HG03520 (cell line): Measurements from ENCODE around the gene MYLK4.

Experiments
- ATAC-seq: cut with Tn5 transposase; IDR thresholded peaks from one replicate; pipeline ENCODE4 v1.9.1; 2021; ENCODE audit warnings: mild to moderate bottlenecking, moderate library complexity; ENCODE audit not compliant: unreplicated experiment

Gene MYLK4

GRCh38 chr6:2734488-2735166, 16.1 kb downstream of the MYLK4 start:
- ATAC-seq: no peak

GRCh38 chr6:2733736-2734480, 16.8 kb downstream of the MYLK4 start:
- ATAC-seq: no peak

- ATAC-seq: peak; percentile 88
These were observed 17.4 kb downstream of the MYLK4 start for GRCh38 chr6:2733324-2733723.

- ATAC-seq: no peak
These were observed 18.1 kb downstream of the MYLK4 start for GRCh38 chr6:2732503-2733089.

DNA sequence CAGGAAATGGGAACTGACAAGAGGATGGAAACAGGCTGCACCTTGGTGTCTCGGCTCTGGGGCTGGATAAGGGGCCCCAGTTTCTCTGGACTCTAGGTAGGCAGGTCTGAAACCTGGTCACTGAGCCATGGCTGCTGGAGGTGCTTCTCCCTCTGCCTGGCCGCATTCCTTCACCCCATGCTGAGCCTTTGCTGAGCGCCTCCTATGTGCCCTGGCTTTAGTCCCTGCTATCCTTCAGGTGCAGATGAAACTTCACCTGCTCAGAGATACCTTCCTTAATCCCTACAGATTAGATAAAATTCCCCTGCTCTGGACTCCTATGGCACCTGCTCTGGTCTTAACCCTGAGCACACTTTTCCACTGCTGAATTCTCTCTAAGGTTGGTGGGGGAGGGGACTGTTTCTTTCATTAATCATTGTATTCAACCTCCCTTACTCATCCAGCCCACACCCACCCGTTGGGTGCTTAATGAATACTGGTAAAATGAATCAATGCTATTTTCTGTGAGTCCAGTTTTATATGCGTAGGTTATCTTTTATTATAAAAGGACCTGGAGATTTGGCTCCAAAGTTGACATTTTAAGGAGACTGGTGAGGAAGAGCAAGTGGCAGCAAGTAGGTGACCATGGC, 19.3 kb downstream of the MYLK4 start:
- ATAC-seq: no peak

DNA sequence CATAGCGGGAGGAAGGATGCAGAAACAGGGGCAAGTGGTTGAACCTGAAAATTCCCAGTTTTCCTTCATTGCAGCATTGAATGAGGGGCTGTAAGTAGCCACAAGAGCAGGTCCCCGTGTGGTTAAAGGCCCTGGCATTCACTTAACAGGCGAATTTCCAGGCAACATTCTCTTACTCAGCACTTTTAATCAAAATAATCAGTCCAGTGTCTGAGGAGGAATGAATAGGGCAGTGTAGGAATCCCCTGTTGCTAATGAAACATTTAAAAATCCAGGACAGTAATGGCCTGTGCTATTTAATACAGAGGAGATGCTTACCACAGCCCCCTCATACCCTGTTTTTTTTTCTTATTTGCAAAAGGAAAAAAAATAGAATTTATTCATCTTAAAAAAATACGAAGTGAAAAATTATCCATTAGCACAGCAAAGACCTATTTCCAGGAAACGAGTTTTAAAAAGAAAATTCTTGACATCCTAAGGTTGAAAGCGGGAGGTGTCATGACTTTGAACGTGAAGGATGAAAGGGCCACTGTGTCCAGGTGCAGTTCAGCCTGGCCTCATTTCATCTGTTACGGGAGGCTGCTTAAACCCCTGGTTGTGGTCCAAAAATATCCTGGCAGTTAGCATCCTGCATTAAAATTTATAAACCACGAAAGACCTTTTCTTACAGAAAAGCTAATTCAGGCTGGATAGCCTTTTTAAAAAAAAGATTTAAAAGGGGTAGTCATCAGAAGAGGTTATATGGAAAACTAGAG, 20.2 kb downstream of the MYLK4 start:
- no peak for ATAC-seq

DNA sequence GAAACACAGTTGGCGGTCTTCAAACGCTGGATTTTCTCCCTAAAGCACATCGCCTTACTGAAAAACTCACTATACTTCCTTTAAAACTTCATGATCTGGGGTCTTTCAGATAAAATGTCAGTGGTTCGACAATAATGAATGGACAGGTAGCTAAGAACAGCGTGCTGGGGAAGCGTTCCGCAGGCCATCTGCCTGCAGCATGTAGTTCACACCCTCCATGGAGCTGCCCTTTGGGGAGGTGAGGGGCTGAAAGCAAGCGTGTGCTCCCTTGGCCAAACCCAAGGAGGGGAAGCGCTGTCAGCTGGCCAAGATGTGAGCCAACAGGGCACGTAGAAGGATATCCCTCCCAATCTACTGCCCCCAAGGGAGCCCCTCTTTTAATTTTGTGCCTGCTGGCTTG, 20.8 kb downstream of the MYLK4 start:
- ATAC-seq: no peak

DNA sequence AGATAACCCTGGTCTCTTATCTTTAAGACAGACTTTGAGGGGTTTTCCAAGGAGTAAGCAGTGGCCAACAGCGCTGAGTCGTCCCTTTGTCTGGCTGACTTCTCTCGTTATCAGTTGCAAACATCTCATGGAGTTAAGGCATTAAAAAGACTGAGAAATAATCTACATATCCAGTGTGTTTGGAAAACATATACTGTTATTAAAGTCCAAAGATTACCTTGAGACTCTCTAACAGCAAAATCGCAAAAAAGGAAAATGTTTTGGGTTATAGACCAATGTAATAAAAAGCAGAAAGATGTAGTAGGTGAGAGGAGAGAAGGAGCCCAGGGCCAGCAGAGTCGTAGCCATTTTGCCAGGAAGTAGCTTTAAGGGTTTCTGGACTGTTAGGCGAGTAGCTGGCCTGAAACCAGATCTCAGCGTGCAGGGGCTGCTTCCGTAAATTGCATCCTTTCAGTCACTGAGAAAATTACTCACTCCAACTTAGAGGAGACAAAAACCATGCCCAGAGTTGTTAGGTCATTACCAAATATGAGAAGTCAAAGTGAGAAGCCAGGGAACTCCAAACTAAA, 24.6 kb downstream of the MYLK4 start:
- no peak for ATAC-seq

DNA sequence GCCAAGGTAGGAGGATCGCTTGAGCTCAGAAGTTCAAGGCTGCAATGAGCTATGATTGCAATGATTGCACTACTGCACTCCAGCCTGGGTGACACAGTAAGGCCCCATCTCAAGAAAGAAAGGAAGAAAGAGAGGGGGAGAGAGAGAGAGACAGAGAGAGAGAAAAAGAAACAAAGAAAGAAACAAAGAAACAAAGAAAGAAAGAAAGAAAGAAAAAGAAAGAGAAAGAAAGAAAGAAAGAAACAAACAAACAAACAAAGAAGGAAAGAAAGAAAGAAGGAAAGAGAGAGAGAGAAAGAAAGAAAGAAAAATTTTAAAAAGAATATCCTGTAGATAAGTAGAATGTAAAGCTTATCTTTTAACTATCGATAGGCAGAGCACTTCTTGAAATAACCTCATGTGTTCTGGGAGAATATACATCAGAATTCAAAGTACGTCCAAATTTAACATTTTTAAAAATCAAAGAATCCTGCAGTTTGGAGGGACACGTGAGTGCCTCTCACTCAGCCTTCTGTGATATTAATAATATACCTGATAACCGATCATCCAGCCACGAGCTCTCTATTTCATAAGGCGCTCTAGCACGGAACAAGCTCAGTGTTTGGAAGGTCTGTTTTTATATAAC, 25.2 kb downstream of the MYLK4 start:
- ATAC-seq: no peak

DNA sequence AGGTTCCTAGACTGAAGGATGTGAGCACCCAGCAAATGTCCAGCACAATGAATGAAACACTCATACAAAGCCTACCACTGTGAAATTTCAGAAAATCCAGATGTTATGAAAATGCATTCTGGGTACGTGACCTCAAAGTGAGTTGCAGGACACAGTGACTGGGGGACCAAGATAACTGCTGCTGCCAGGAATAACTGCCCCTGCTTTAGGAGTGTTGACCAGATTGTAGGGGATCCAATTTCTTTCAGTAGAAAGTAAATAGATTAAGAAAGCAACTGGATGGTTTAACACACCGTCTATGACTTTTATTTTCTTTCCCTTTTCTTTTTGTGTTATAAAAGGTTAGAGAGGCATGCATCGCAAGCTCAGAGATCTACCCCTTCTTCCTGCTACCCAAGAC, 29.5 kb downstream of the MYLK4 start:
- ATAC-seq: no peak

- ATAC-seq: no peak
These were observed 31.6 kb downstream of the MYLK4 start for GRCh38 chr6:2719093-2719455.

GRCh38 chr6:2718334-2719092, 32.2 kb downstream of the MYLK4 start:
- no peak for ATAC-seq

GRCh38 chr6:2716936-2717700, 33.6 kb downstream of the MYLK4 start:
- no peak for ATAC-seq

- no peak for ATAC-seq
These were observed 35.0 kb downstream of the MYLK4 start for GRCh38 chr6:2715737-2716136.

GRCh38 chr6:2714111-2714895, 36.4 kb downstream of the MYLK4 start:
- no peak for ATAC-seq

DNA sequence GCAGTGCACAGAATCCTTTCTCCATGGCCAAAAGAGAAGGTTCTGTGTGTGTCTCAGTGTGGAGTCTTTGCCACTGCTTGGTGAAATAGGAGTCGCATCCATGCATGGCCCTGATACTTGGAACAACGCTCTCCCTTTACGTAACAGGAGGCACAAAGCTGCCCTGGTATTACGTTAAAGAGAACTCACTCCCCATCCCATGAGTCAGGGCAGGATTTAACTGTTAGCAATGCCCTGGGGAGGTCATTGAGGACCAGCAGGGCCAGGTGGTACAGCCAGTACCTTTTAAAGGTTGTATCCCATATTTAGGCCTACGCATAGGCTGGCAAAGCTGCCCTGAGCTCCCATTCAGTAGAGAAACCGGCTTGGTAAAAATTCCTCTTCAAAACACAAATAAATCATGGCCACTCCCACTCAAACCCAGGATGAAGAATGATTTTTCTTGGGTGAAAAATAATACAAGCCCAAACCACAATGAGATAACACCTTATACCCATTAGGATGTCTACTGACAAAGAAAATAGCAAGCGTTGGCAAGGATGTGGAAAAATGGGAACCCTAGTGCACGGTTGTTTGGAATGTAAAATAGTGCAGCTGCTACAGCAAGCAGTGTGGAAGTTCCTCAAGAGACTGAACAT, 37.1 kb downstream of the MYLK4 start:
- ATAC-seq: no peak

GRCh38 chr6:2712102-2712501, 38.6 kb downstream of the MYLK4 start:
- ATAC-seq: no peak

GRCh38 chr6:2710412-2710811, 40.3 kb downstream of the MYLK4 start:
- ATAC-seq: no peak
